Suppressor macrophage treated with lipopolysaccharide for 1 hour (primary cell): Measurements from ENCODE around the gene TMEM91.
"Not testable (repeated sequence)": the region's sequence is repeated elsewhere in the genome, so short reads cannot be mapped to it uniquely, and the experiment has no call there.

ENCODE experiments used
- DNase-seq, 3 donors: peaks; one replicate each; pipeline ENCODE4 v3.0.0-alpha.2; 2020 to 2022

TMEM91 gene

DNA sequence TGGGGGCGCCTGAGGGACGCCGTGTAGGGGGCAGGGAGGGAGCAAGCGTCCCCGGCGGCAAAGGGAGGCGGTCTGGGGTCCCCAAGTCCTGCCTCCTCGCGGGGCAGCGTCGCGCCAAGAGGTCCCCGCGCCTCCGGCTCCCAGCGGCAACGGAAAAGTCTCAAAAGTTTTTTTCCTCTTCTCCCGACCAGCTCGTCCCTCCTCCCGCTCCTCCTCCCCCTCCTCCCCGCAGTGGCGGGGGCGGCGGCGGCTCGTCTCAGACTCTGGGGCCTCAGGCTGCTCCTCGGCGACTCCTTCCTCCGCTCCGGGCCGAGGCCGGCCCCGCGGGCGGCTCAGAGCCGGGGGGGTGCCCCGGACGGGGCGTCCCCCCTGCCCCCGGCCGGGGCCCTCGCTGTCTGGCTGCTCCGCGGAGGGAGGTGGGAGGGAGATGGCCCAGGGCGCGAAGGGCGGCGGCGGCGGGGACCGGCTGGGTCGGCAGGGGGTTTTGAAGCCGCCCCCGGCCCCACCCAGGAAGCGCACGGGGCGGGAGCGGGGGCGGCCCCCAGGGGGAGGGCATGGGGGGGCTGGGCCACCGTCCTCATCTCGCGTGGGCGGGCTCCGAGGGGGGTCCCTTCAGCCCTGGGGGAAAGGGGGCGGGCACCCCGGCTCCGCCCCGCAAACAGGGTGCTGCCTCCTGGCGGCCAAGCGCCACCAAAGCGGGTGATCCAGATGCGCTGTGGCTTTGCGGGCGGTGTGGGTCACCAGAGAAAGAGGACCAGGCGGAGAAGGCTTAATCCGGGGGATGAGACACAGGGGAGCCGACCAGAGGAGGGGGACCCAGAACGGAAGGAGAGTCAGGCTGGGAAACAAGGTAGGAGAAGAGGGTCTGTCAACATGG lies 22.6 kb upstream of the TMEM91 start, which contains the start of gene TGFB1:
Gene TGFB1 (minus strand): TSS at position 457 of the 877 bp plus-strand sequence. CDS start 878 bp downstream, outside the sequence.
- peak; percentile 94 to 99 (median 98) for DNase-seq

DNA sequence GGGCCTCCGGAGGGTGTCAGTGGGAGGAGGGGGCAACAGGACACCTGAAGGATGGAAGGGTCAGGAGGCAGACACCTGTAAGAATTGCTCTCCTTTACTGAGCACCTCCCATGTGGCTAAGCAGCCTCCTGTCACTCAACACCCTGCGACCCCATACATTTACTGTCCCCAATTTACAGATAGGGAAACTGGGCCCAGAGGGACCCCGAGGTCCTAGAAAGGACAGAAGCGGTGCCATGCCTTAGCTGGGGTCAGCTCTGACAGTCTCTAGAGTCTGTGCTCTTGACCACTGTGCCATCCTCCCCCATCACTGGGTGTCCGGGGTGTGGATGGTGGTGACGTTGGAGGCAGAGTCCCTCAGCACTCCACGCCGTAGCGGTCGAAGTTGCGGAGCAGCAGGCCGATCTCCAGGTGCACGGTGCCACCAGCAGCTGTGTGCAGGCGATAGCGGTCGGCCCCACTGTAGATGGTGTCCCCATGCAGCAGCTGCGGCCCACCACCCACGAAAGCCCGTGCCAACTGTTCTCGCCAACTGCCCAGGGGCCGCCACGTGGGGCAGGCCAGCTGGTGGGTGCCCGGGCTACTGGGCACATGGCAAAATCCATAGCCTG lies 21.9 kb upstream of the TMEM91 start:
- DNase-seq = no peak

DNA sequence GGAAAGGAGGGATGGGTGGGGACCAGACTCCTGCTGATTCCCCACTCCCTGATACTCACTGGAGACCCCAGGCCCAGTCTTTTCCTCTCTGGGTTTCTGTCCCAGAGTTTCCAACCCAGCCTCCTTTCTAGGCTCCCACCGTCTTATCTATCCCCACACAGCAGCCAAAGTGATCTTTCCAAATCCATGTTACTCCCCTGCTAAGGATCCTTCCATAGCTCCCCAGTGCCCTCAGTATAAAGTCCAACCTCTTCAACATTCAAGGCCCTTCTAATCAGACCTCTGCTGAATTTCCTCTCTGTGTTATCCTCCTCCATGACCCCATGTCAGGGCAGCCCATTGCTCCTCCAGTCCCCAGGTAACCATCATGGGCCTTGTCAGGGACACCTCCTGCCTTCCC lies 21.3 kb upstream of the TMEM91 start:
- no peak for DNase-seq

DNA sequence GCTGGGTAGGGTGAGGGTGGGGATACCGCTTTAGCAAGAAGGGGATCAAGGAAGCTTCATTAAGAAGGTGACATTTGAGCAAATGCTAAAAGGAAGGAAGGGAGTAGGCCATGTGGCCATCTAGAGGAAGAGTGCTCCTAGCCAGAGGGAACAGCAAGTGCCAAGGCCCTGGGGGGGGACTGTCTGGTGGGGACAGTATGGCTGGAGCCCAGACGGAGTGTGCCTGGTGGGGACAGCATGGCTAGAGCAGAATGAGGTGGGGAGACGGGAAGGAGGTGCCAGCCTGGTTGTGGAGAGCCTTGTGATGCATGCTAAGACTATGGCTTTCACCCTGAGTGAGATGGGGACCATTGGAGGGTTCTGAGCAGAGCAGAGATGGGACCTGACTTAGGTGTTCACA lies 20.5 kb upstream of the TMEM91 start:
- no peak for DNase-seq

DNA sequence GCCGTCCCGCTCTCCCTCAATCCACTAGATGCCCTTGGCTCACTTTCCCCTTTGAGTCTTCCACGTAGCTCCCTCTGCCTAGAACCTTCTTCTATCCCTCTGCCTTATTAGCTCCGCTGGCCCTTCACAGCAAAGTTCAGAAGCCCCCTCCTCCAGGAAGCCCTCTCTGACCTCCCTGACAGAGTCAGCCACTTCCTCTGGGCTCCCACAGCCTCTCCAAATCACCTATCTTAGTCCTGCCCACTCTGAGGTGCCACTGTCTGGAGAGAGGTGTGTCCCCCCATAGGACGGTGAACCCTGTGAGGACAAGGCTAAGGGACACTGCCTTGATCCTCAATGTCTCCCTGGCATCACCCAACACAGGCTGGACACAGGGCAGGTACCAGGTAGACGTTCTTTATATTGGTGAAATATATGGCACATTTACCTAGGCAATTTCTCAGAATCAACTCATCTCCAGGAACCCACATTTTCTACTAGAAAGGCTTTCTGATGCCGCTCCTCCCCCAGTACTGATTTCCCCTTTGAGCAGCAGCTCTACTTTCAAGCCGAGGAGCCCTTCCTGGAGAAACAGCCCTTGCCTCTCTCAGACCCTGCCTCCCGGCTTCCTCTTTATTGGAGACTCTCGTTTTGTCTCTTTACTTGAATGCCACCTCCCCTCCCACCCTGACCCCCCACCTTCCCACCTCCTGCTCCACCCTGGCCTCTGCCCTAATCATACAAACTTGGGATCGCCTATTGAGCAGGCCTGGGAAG lies 19.2 kb upstream of the TMEM91 start:
- peak in 2 of 3 donors; percentile 48 to 61 for DNase-seq

DNA sequence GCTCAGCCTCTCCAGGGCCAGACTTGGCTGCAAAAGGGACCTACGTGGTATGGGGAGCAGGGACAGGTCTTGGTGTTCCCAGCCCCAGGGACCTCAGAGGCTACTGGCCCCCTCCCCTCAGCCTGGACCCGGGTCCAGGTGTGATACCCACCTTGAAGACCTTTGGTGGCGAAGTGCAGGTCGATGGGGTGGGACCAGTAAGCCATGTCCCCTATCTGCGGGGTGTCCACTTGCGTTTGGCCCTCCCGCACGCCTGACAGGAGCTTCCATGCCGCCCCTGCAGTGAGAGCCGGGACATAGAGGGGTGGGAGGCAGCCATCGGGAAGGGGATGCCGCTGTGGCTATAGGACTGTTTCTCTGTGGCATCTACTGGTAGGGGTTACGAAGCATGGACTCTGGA lies 18.6 kb upstream of the TMEM91 start:
- DNase-seq = no peak

DNA sequence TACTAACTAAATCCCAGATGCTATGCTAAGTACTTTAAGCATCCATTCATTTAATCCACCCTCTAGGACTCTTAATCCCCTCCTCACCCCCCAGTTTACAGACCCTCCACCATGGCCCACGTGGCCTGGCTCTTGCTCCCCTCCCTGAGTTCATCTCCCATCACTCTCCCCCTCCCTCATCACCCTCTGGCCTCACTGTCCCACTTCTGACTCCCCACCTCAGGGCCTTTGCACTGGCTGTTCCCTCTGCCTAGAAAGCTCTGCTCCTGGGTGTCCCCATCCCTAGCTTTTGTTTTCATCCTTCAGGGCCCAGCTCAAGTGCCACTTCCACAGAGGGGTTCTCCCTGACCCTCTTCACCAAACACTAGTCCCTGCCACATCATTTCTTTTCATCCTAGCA lies 16.6 kb upstream of the TMEM91 start:
- no peak for DNase-seq

DNA sequence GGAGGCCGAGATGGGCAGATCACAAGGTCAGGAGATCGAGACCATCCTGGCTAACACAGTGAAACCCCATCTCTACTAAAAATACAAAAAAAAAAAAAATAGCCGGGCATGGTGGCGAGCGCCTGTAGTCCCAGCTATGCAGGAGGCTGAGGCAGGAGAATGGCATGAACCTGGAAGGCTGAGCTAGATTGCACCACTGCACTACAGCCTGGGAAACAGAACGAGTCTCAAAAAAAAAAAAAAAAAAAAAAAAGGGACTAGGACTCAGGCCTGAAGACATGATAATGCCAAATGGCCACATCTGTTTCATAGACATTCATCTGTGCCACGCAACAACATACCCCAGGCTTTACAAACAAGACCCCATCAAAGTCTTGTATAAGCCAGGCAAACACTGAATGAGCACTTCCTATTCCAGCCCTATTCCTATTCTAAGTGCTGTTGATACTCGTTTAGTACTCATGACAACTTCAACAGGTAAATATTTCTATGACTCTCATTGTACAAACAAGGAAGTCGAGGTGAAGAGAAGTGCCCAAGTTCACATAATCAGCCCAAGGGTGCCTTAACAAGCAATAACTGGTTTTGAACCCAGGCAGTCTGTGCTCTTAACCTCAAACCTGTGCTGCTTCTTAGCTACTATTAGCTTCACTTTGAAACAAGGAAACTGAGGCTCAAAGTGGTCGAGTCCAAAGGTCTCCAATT lies 14.0 kb upstream of the TMEM91 start:
- no peak for DNase-seq

DNA sequence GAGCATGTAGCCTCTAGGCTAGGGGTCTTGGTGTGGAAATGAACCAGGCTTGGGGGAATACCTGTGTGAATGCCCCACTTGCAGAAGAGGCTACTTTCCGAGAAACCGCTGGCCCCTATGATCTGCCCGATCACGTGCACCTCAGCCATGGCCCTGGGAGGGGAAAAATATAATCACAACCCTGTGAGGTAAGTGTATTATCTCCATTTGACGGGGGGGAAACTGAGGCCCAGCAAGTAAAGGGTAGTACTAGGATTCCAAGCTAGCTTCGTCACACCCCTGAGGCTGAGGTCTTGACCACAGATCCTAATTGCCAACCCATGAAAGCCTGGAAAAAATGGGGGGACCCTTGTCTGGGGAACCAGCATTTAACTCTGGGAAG lies 13.0 kb upstream of the TMEM91 start:
- no peak for DNase-seq

DNA sequence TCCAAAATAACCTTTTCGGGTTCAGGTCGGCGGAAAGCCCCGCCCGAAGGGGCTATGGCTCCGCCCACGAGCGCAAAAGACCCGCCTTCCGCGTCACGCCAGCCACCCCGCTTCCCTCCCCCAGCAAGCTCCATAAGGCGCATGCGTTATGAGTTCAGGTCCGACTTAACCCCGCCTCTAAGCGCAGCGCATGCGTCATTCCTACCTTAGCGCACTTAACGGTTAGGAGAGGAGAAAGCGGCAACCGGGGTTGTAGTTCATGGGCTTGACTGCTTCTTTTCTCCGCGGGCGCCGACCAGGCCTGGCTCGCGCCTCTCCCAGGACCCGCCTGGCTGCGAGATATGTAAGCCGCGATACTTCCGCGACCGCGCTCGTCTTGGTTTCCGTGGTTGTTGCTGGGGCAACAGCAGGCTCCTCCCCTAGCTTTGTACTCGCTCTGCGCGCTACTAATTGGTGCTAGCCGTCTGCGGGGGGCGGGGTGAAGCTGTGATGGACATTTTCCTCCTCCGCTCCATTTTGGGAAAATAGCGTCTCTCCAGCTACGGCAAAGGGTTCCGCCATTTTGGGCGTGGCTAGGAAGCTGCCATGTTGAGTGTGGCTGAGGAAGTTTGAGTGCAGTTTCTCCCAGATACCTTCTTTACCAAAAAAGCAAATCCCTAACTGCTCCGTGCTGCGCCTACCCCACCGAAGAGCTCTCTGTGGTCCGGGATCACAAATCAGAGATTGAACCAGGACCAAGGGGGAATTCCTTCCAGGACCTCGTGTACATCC lies 12.4 kb upstream of the TMEM91 start, which contains the start of gene B9D2:
Gene B9D2 (minus strand): TSS at position 397 of the 771 bp plus-strand sequence. CDS start 630 bp downstream, outside the sequence.
- peak; percentile 98 to 99 (median 99) for DNase-seq

DNA sequence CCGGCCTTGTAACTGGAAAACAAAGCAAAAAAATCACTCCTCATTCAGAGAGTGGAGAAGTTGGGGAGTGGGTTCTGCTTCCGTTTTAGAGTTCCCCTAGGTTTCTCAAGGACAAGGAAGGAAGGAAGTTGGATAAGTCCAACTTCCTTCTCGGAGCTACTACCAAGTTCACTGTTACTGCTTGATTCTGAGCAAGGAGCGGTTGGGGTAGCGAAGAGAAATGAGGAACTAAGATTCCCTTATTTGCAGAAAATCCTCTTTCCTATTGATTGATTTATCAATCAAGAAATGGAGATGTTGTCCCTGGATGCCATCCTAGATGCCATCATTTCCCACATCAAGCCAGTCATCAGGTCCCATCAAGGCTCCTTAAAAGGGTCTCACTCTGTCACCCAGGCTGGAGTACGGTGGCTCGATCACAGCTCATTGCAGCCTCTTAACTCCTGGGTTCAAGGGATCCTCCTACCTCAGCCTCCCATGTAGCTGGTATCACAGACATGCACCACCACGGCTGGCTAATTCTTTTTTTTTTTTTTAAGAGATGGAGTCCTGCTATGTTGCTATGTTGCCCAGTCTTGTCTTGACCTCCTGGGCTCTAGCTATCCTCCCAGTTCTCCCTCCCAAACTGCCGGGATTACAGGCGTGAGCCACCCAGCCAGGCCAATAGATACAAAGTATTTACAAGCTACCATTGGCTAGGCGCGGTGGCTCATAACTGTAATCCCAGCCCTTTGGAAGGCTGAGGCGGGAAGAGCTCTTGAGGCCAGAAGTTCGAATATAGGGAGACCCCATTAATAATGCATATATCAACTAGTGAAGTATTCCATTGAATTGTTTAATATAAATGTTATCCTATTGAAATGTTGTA lies 11.6 kb upstream of the TMEM91 start:
- DNase-seq = peak; percentile 70 to 80 (median 79)

DNA sequence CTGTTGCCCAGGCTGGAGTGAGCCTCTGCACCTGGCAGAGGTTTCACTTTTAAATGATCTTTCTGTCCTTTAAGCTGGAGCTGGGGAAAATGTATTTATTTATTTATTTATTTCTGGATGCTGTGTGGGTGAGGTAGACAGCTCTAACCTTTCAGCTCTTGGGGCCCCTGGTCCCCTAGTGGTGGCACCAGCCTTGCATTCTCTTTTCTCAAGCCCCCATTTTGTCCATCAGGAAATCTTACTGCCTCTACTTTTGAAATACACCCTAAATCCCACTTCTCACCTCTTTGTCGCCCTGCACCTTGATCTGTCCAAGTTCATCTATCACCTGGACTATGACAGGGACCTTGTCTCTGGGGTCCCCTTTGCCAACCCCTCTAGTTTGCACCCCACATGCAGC lies 10.2 kb upstream of the TMEM91 start:
- no peak for DNase-seq

DNA sequence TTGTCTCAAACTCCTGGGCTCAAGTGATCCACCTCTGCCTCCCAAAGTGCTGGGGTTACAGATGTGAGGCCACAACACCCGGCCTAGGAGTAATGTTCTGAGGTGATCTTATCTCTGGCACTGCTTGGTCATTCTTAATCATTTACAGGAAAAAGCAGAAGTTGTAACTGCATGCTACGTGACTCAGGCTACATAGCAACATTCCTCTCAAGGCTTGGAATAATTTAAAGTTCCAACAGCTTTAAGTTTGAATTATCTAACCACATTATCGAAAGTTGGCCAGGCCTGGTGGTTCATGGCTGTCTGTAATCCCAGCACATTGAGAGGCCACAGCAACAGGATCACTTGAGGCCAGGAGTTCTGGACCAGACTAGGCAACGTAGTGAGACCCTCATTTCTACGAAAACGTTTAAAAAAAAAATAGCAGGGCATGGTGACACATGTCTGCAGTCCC lies 8.5 kb upstream of the TMEM91 start:
- DNase-seq = peak; percentile 72 to 84 (median 82)

DNA sequence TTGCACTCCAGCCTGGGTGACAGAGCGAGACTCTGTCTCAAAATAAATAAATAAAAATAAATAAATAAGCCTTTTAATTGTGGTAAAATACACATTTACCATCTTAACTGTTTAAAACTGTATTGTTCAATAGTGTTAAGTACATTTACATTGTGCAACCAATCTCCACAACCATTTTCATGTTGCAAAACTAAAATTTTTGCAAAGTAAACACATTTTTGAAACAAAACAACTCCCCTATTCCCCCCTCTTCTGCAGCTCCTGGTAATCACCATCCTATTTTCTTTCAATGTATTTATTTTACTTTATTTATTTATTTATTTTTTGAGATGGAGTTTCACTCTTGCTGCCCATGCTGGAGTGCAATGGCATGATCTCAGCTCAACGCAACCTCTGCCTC lies 6.6 kb upstream of the TMEM91 start:
- DNase-seq = peak in 2 of 3 donors; percentile 17 to 18

DNA sequence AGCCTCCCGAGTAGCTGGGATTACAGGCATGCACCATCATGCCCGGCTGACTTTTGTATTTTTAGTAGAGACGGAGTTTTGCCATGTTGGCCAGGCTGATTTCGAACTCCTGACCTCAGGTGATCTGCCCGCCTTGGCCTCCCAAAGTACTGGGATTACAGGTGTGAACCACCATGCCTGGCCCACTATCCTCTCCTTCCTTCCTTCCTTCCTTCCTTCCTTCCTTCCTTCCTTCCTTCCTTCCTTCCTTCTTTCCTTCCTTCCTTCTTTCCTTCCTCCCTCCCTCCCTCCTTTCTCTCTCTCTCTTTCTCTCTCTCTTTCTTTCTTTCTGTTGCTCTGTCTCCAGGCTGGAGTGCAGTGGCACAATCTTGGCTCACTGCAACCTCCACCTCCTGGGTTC lies 5.2 kb upstream of the TMEM91 start:
- DNase-seq = not testable (repeated sequence)

DNA sequence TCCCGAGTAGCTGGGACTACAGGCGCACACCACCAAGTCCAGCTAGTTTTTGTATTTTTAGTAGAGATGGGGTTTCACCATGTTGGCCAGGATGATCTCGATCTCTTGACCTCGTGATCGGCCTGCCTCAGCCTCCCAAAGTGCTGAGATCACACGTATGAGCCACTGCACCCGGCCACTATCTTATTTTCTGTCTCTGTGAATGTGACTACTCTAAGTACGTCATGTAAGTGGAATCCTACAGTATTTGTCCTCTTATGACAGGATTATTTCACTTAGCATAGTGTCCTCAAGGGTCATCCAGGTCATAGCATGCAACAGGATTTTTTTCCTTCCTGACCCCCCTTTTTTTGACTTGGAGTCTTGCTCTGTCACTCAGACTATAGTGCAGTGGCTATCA lies 4.8 kb upstream of the TMEM91 start:
- no peak for DNase-seq

DNA sequence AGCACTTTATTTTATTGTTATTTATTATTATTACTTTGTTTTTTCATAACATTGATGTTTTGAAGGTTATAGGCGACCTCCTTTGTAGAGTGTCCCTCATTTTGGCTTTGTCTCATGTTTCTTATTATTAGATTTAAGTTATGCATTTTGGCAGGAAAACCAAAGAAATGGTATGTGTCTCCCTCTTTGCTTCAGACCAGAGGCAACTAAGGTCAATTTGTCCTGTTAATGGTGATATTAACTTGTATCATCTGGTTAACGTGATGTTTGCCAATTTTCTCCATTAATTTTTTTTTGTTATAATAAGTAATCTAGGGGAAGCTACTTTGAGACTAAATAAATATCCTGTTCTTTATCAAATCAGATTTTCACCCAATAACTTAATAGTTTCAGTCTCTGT lies 3.8 kb upstream of the TMEM91 start:
- no peak for DNase-seq

DNA sequence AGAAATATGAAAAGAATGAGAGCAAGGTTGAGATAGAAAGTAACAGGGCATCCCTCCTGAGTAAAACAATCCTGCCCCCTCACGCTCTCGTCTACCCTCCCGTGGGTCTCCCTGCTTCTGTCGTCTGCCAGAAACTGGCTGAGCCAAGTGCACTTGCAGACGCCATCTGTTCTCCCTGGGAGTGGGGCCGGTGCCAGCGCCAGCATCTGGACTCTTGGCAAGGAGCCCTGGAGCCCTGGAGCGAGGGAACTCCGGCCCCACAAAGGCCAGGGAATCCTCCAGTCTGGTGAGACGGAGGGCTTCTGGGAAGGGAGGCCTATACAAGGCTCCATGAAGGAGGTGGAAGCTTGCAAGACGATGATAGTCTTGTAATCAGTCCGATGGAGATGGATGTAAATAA lies 2.3 kb upstream of the TMEM91 start:
- DNase-seq = no peak

DNA sequence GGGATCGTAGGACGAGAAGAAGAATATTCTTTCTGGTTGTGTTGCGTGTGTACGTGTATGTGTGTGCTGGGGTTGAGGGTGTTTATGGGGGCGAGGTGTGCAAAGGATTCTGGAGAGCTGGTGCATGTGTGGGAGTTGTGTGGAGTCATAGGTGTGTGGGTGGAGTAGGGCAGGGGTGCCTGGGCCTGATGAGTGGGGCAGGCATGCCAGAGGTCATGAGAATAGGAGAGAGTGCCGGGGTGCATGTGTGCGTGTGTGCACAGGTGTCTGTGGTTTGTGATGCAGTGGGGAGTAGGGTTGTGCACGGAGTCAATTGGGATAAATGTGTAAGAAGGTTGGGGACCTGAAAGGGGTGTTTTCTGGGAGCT lies 649 bp downstream of the TMEM91 start:
- DNase-seq = peak; percentile 59 to 68 (median 68)

DNA sequence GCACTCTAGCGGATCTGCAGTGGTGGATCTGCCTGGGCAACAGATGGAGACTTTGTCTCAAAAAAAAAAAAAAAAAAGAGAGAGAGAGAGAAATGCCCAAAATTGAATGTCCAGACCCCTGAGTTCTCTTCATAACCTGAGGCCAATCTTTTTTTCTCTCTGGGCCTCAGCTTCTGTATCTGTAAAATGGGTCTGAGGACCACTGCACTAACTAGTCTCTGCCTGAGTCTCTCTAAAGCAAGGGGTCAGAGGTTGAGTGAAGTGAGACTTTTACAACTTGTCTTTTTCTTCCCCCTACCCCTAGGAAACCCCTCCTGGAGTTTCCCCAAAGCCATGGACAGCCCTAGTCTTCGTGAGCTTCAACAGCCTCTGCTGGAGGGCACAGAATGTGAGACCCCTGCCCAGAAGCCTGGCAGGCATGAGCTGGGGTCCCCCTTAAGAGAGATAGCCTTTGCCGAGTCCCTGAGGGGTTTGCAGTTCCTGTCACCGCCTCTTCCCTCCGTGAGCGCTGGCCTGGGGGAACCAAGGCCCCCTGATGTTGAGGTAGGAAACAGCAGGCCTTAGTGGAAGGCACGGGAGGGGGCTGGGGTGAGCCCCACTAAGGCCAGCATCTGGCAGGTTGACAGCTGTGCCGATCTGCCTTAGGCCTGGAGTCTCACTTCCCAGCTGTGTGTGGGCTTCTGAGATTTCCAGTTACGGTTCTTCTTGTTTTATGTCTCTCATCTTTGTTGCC lies 1.8 kb downstream of the TMEM91 start:
- peak; percentile 28 to 51 (median 33) for DNase-seq
